ENCODE measurements around the gene MYB. TPM values are rescaled to one million over a fixed set of nuclear protein-coding genes. Genes with fewer than 3 reads are reported as not detected.

MYB gene
- total RNA-seq, 1 experiment from 2014 or later = 3.7 TPM

DNA sequence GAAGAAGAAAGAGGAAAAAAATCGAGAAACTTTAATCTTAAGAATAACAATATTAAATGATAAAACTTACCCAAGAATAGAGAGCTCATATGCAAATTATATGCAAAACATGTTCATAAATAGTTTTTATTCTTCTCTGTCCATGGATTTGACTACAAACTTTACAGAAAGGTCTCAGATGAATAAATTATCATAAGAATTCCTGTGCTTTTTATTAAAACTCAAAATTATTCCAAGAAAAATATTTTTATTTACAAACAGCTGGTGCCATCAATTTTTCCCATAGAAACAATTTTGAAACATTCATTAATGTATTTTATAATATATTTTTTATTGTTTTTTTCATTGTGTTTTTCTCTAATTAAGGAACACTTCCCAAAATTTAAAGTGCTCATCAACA, 12.1 kb downstream of the MYB start:
- H2AFZ ChIP-seq (ENCODE audit: low read depth, low read length, poor library complexity, severe bottlenecking) = no peak overlapping the region
- no peak overlapping the region for H3K4me2 ChIP-seq (ENCODE audit: low read length)
- H3K4me3 ChIP-seq (replicated peaks in 1 of 2; ENCODE audit: low read depth in 1 of 2, low read length in 2 of 2) = no peak overlapping the region
- no peaks in the 10 kb centered on the region for H3K79me2 ChIP-seq (ENCODE audit: insufficient read depth, low read length)
- no peak overlapping the region for H3K27ac ChIP-seq (ENCODE audit: low read depth, low read length)
- TF ChIP-seq ZNF274 (IDR thresholded peaks at IDR 0.05; ENCODE audit: low read depth, low read length) = no peak
- no peak for TF ChIP-seq EZH2phosphoT487 (IDR thresholded peaks at IDR 0.05; ENCODE audit: borderline replicate concordance)
- TF ChIP-seq, protein P1, sequence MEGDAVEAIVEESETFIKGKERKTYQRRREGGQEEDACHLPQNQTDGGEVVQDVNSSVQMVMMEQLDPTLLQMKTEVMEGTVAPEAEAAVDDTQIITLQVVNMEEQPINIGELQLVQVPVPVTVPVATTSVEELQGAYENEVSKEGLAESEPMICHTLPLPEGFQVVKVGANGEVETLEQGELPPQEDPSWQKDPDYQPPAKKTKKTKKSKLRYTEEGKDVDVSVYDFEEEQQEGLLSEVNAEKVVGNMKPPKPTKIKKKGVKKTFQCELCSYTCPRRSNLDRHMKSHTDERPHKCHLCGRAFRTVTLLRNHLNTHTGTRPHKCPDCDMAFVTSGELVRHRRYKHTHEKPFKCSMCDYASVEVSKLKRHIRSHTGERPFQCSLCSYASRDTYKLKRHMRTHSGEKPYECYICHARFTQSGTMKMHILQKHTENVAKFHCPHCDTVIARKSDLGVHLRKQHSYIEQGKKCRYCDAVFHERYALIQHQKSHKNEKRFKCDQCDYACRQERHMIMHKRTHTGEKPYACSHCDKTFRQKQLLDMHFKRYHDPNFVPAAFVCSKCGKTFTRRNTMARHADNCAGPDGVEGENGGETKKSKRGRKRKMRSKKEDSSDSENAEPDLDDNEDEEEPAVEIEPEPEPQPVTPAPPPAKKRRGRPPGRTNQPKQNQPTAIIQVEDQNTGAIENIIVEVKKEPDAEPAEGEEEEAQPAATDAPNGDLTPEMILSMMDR (IDR thresholded peaks at IDR 0.05 in 2 of 3, conservative IDR thresholded peaks at IDR 0.05 in 1 of 3; ENCODE audit: borderline replicate concordance in 1 of 3, insufficient read depth in 1 of 3, low read depth in 2 of 3, low read length in 2 of 3) = no peak
- TF ChIP-seq POLR2AphosphoS5 (IDR thresholded peaks at IDR 0.05; ENCODE audit: low read depth, low read length) = no peak
- no peak for TF ChIP-seq FOSL1 (IDR thresholded peaks at IDR 0.05; ENCODE audit: low read depth)
- TF ChIP-seq CEBPB (IDR thresholded peaks at IDR 0.05; ENCODE audit: low read depth) = no peak
- TF ChIP-seq CBX3 (IDR thresholded peaks at IDR 0.05; ENCODE audit: low read depth) = no peak
- TF ChIP-seq EZH2 (IDR thresholded peaks at IDR 0.05) = no peak
- TF ChIP-seq, protein P2, sequence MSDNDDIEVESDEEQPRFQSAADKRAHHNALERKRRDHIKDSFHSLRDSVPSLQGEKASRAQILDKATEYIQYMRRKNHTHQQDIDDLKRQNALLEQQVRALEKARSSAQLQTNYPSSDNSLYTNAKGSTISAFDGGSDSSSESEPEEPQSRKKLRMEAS (IDR thresholded peaks at IDR 0.05) = no peak
- BruUV-seq (replicated peaks) = no TSS peak
- DNase-seq (ENCODE audit: low read depth, low spot score) (no peak), ATAC-seq (no peak)
- no peaks in the 10 kb centered on the region for H4K20me1 ChIP-seq (ENCODE audit: insufficient read depth)
- no peaks in the 10 kb centered on the region for H3K4me1 ChIP-seq (ENCODE audit: control insufficient read depth in 1 of 2, insufficient read depth in 2 of 2, low read length in 2 of 2)
- no peak overlapping the region for H3K9ac ChIP-seq (ENCODE audit: low read length)
- intact Hi-C loops (cut with micrococcal nuclease) = no loop called here
- no peaks in the 10 kb centered on the region for H3K27me3 ChIP-seq (ENCODE audit: insufficient read depth, low read length)
- POLR2A ChIA-PET = no interaction called here
- RAD21 ChIA-PET (ENCODE audit: low non-redundant PET in 1 of 2, low total read pairs in 2 of 2, uncharacterized antibody in 2 of 2, unreplicated experiment in 2 of 2) = no interaction called here
- H3K36me3 ChIP-seq (ENCODE audit: control insufficient read depth in 1 of 2, insufficient read depth in 2 of 2, low read length in 2 of 2) = 0 out of 4 replicates have a peak, but pooled peaks cover 0 to 2% of the 10 kb centered on the region in 2 experiments
- H3K9me3 ChIP-seq (ENCODE audit: control insufficient read depth in 1 of 2, insufficient read depth in 1 of 2, low read depth in 1 of 2, low read length in 2 of 2) = no peaks in the 10 kb centered on the region
- CTCF ChIA-PET = no interaction called here
- no peaks in the 10 kb centered on the region for H3K9me2 ChIP-seq (ENCODE audit: insufficient read depth)

DNA sequence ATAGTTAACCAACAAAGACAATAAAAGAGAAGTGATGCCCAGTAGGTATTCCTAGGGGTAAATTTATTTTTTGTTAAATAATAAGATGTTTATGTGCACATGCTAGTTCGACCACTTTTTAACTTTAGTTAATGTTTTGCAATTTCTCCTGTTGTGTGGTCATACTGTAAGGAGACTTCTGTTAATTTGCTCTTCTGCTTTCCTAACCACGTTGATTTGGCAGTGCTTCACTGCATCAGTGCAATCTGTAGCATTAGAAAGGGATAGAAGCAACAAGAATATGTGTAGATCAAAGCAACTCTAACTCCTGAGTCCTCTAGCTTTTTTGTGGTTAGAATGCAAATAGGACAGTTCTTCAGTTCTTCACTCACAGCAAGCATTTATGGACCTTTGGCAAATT, 13.9 kb downstream of the MYB start:
- Histone ChIP-seq H3K4me2 (ENCODE audit: low read length) (no peak overlapping the region), H3K4me3 (replicated peaks in 1 of 2; ENCODE audit: low read depth in 1 of 2, low read length in 2 of 2) (no peak overlapping the region), H3K4me1 (ENCODE audit: control insufficient read depth in 1 of 2, insufficient read depth in 2 of 2, low read length in 2 of 2) (no peaks in the 10 kb centered on the region), H4K20me1 (ENCODE audit: insufficient read depth) (no peaks in the 10 kb centered on the region), H3K36me3 (ENCODE audit: control insufficient read depth in 1 of 2, insufficient read depth in 2 of 2, low read length in 2 of 2) (0 out of 4 replicates have a peak, but pooled peaks cover 0 to 2% of the 10 kb centered on the region in 2 experiments), H3K27me3 (ENCODE audit: insufficient read depth, low read length) (no peaks in the 10 kb centered on the region), H3K9ac (ENCODE audit: low read length) (no peak overlapping the region), H3K79me2 (ENCODE audit: insufficient read depth, low read length) (no peaks in the 10 kb centered on the region), H3K9me3 (ENCODE audit: control insufficient read depth in 1 of 2, insufficient read depth in 1 of 2, low read depth in 1 of 2, low read length in 2 of 2) (no peaks in the 10 kb centered on the region), H2AFZ (ENCODE audit: low read depth, low read length, poor library complexity, severe bottlenecking) (no peak overlapping the region), H3K27ac (ENCODE audit: low read depth, low read length) (no peak overlapping the region), H3K9me2 (ENCODE audit: insufficient read depth) (no peaks in the 10 kb centered on the region)
- POLR2A ChIA-PET = no interaction called here
- BruUV-seq (replicated peaks) = no TSS peak
- CTCF ChIA-PET = no interaction called here
- ATAC-seq = no peak
- no peak for DNase-seq (ENCODE audit: low read depth, low spot score)
- intact Hi-C loops (cut with micrococcal nuclease) = no loop called here
- RAD21 ChIA-PET (ENCODE audit: low non-redundant PET in 1 of 2, low total read pairs in 2 of 2, uncharacterized antibody in 2 of 2, unreplicated experiment in 2 of 2) = no interaction called here
- TF ChIP-seq TCF7L2 (IDR thresholded peaks at IDR 0.05; ENCODE audit: borderline replicate concordance, extremely low read depth, insufficient read depth, insufficient read length) (no peak), FOSL1 (IDR thresholded peaks at IDR 0.05; ENCODE audit: low read depth) (no peak), EZH2phosphoT487 (IDR thresholded peaks at IDR 0.05; ENCODE audit: borderline replicate concordance) (no peak), POLR2A (IDR thresholded peaks at IDR 0.05; ENCODE audit: borderline replicate concordance, extremely low read depth, insufficient read depth, insufficient read length) (no peak), SIN3A (IDR thresholded peaks at IDR 0.05; ENCODE audit: low read depth) (no peak), YY1 (IDR thresholded peaks at IDR 0.05; ENCODE audit: extremely low read depth, insufficient replicate concordance, low read depth, low read length) (no peak), ZFX (IDR thresholded peaks at IDR 0.05) (no peak), SRF (IDR thresholded peaks at IDR 0.05; ENCODE audit: low read depth) (no peak), CEBPB (IDR thresholded peaks at IDR 0.05; ENCODE audit: low read depth) (no peak), SP1 (IDR thresholded peaks at IDR 0.05; ENCODE audit: low read depth) (no peak), EZH2 (IDR thresholded peaks at IDR 0.05) (no peak), EGR1 (IDR thresholded peaks at IDR 0.05; ENCODE audit: low read depth) (no peak)
- TF ChIP-seq, protein P1 (IDR thresholded peaks at IDR 0.05 in 2 of 3, conservative IDR thresholded peaks at IDR 0.05 in 1 of 3; ENCODE audit: borderline replicate concordance in 1 of 3, insufficient read depth in 1 of 3, low read depth in 2 of 3, low read length in 2 of 3) = no peak
- TF ChIP-seq, protein P3, sequence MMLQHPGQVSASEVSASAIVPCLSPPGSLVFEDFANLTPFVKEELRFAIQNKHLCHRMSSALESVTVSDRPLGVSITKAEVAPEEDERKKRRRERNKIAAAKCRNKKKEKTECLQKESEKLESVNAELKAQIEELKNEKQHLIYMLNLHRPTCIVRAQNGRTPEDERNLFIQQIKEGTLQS (IDR thresholded peaks at IDR 0.05) = no peak
